HG03565 (cell line): ENCODE results near the gene TANGO2.

Experiments used
- ATAC-seq: cut with Tn5 transposase; IDR thresholded peaks from one replicate; pipeline ENCODE4 v1.9.1; 2021; ENCODE audit warnings: mild to moderate bottlenecking, moderate library complexity; ENCODE audit not compliant: unreplicated experiment

Gene TANGO2

GRCh38 chr22:20113551-20114310, 92.8 kb downstream of the TANGO2 start:
- ATAC-seq = no peak

GRCh38 chr22:20114506-20115475, 93.9 kb downstream of the TANGO2 start:
- ATAC-seq = no peak

- ATAC-seq = no peak
Observed at GRCh38 chr22:20115691-20116375, 94.9 kb downstream of the TANGO2 start, which contains the start of gene RANBP1. Gene RANBP1, plus strand, starts transcription at chr22:20116104. Its CDS starts 81 bp downstream, at chr22:20116185.

- ATAC-seq = no peak
Observed at GRCh38 chr22:20116376-20116950, 95.6 kb downstream of the TANGO2 start.
